Suprapubic skin (tissue), 4 donors: ENCODE measurements around the gene TK2.

Experiments used
- POLR2A ChIP-seq, 2 donors: fragments of 450-650 bp; IDR thresholded peaks; one replicate each; pipeline ENCODE4 v1.6.1; 2017; ENCODE audit warnings: antibody characterized with exemption in 2 of 2, mild to moderate bottlenecking in 2 of 2, moderate library complexity in 2 of 2
- POLR2AphosphoS5 ChIP-seq, 3 donors: sonication (generic); formaldehyde crosslinking; IDR thresholded peaks; one replicate each; pipeline ENCODE4 v1.6.1; 2017; ENCODE audit warnings: antibody characterized with exemption in 3 of 3
- TF ChIP-seq, protein P1 (sequence below), 2 donors: fragments of 200-600 bp in 1 of 2; fragments of 450-650 bp in 1 of 2; sonication (generic) in 1 of 2; IDR thresholded peaks; one replicate each; pipeline ENCODE4 v1.5.1; 2016 to 2019; ENCODE audit warnings: antibody characterized with exemption in 2 of 2, mild to moderate bottlenecking in 1 of 2, moderate library complexity in 1 of 2

DNA sequence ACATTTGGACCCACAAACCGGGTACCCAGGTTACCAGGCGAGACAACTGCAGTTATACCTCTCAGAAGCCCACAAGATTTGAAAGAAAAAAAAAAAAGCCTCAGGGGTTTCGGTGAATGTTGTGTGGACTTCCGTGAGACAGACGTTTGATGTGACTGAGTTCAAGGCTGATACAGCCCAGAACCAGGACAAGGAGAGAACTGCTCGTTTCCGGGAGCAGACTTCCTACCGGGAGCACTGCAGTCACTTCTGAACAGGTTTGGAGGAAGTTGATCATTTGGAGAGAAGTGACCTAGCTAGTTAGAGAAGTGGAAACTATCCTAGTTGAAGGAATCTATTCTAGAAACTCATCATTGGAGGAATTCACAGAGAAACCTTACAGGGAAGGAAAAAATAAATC, 3.3 kb upstream of the TK2 start:
- TF ChIP-seq, protein P1, sequence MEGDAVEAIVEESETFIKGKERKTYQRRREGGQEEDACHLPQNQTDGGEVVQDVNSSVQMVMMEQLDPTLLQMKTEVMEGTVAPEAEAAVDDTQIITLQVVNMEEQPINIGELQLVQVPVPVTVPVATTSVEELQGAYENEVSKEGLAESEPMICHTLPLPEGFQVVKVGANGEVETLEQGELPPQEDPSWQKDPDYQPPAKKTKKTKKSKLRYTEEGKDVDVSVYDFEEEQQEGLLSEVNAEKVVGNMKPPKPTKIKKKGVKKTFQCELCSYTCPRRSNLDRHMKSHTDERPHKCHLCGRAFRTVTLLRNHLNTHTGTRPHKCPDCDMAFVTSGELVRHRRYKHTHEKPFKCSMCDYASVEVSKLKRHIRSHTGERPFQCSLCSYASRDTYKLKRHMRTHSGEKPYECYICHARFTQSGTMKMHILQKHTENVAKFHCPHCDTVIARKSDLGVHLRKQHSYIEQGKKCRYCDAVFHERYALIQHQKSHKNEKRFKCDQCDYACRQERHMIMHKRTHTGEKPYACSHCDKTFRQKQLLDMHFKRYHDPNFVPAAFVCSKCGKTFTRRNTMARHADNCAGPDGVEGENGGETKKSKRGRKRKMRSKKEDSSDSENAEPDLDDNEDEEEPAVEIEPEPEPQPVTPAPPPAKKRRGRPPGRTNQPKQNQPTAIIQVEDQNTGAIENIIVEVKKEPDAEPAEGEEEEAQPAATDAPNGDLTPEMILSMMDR (IDR thresholded peaks at IDR 0.05), result no peak
- TF ChIP-seq POLR2AphosphoS5 (IDR thresholded peaks at IDR 0.05) (no peak), POLR2A (IDR thresholded peaks at IDR 0.05) (no peak)
